A549 (cell line): ENCODE data around the gene APOD. TPM values are rescaled to one million over a fixed set of nuclear protein-coding genes. Genes with fewer than 3 reads are reported as not detected.
A peak's percentile ranks its signal among the peaks of the same experiment; 100 is the strongest.

Source experiments
- ATAC-seq, 2 experiments: fragments of 200-7000 bp in 1 of 2; fragments of >200 bp in 1 of 2; cut with Nextera tagmentation in 1 of 2; cut with Tn5 transposase in 1 of 2; 3 replicates each; pipeline versions ENCODE4 v1.8.0 to v1.9.1; 2018 to 2020; ENCODE audit warnings: mild to moderate bottlenecking in 1 of 2, moderate library complexity in 1 of 2
- CTCF ChIA-PET: fragments of 300-600 bp; sonication (Branson Sonifier 250); formaldehyde crosslinking; extraction: SDS; loops from one replicate; lab custom pipeline; 2021; ENCODE audit warnings: antibody characterized with exemption, inconsistent platforms; lab: Yijun Ruan, JAX
- POLR2A ChIA-PET: fragments of 350-600 bp; formaldehyde crosslinking; extraction: SDS; loops from one replicate; lab custom pipeline; 2021; ENCODE audit warnings: antibody characterized with exemption, inconsistent platforms; lab: Yijun Ruan, JAX
- DNase-seq, 2 experiments: peaks; one replicate each; pipeline versions ENCODE4 v3.0.0 to v3.0.0-alpha.2; 2011 to 2016; ENCODE audit warnings: low read depth in 1 of 2, low spot score in 1 of 2
- FAIRE-seq: peaks from 2 replicates; lab custom pipeline; 2011; peaks lifted over from hg19 to GRCh38; lab: Jason Lieb, UNC
- H3K27ac ChIP-seq, 2 experiments: fragments of >200 bp; sonication (Bioruptor Twin); formaldehyde crosslinking; 3 replicates each; pipeline ENCODE4 v1.5.1; 2016 to 2017
- H3K4me1 ChIP-seq: fragments of >200 bp; sonication (Bioruptor Twin); formaldehyde crosslinking; 3 replicates; pipeline ENCODE4 v1.6.1; 2016
- H3K4me2 ChIP-seq: fragments of >200 bp; sonication (Bioruptor Twin); formaldehyde crosslinking; 3 replicates; pipeline ENCODE4 v1.6.1; 2016
- H3K4me3 ChIP-seq: fragments of >200 bp; sonication (Bioruptor Twin); formaldehyde crosslinking; 3 replicates; pipeline ENCODE4 v1.5.1; 2016
- H3K9me3 ChIP-seq: fragments of >200 bp; sonication (Bioruptor Twin); formaldehyde crosslinking; 3 replicates; pipeline ENCODE4 v1.6.1; 2016
- BHLHE40 ChIP-seq: IDR thresholded peaks from 2 replicates; pipeline ENCODE4 v1.6.1; 2012; ENCODE audit warnings: low read depth, low read length, inconsistent platforms
- CBX2 ChIP-seq: fragments of 200-600 bp; sonication (generic); IDR thresholded peaks from 2 replicates; pipeline ENCODE4 v1.6.1; 2016; ENCODE audit warnings: low read depth, mild to moderate bottlenecking, borderline replicate concordance
- CBX8 ChIP-seq: fragments of 200-600 bp; sonication (generic); IDR thresholded peaks from 2 replicates; pipeline ENCODE4 v1.6.1; 2016
- CHD2 ChIP-seq: fragments of 150-350 bp; IDR thresholded peaks from 2 replicates; pipeline ENCODE4 v1.6.1; 2014; ENCODE audit warnings: low read length; ENCODE audit not compliant: partially characterized antibody
- EHF ChIP-seq: fragments of 250-450 bp; sonication (Bioruptor Pico); IDR thresholded peaks from 2 replicates; pipeline ENCODE4 v1.5.0; 2020; ENCODE audit warnings: mild to moderate bottlenecking
- EHMT2 ChIP-seq: fragments of 200-600 bp; sonication (generic); IDR thresholded peaks from 2 replicates; pipeline ENCODE4 v1.6.1; 2016; ENCODE audit warnings: antibody characterized with exemption, low read depth, mild to moderate bottlenecking, moderate library complexity
- EP300 ChIP-seq, 2 experiments: fragments of >200 bp; sonication (Bioruptor Twin); formaldehyde crosslinking; IDR thresholded peaks; 2 replicates in 1 of 2; 3 replicates in 1 of 2; pipeline ENCODE4 v1.6.1; 2016 to 2017
- GATA3 ChIP-seq: IDR thresholded peaks from 2 replicates; pipeline ENCODE4 v1.6.1; 2012; ENCODE audit warnings: borderline replicate concordance
- HDAC2 ChIP-seq: fragments of 200-600 bp; sonication (generic); IDR thresholded peaks from 2 replicates; pipeline ENCODE4 v1.6.1; 2016
- HOXB13 ChIP-seq: fragments of 250-450 bp; sonication (Bioruptor Pico); IDR thresholded peaks from 2 replicates; pipeline ENCODE4 v1.5.0; 2020; ENCODE audit warnings: low read depth, mild to moderate bottlenecking, moderate library complexity
- HOXB5 ChIP-seq: fragments of 250-450 bp; sonication (Bioruptor Pico); IDR thresholded peaks from 2 replicates; pipeline ENCODE4 v1.5.0; 2020; ENCODE audit warnings: mild to moderate bottlenecking, moderate library complexity
- JUN ChIP-seq, 2 experiments: fragments of >200 bp; sonication (Bioruptor Twin); formaldehyde crosslinking; IDR thresholded peaks; 2 replicates in 1 of 2; 3 replicates in 1 of 2; pipeline ENCODE4 v1.6.1; 2016 to 2017
- KDM1A ChIP-seq: fragments of 200-600 bp; sonication (generic); IDR thresholded peaks from 2 replicates; pipeline ENCODE4 v1.6.1; 2016; ENCODE audit warnings: low read depth, mild to moderate bottlenecking
- KDM5A ChIP-seq: fragments of 200-600 bp; sonication (generic); IDR thresholded peaks from 2 replicates; pipeline ENCODE4 v1.6.1; 2016; ENCODE audit warnings: antibody characterized with exemption, mild to moderate bottlenecking
- MAZ ChIP-seq: fragments of 150-350 bp; IDR thresholded peaks from 2 replicates; pipeline ENCODE4 v1.6.1; 2014; ENCODE audit warnings: antibody characterized with exemption, low read depth, low read length, borderline replicate concordance
- NFE2L2 ChIP-seq: fragments of 150-350 bp; conservative IDR thresholded peaks from 2 replicates; pipeline ENCODE4 v1.6.1; 2014; ENCODE audit warnings: low read length
- PHF8 ChIP-seq: fragments of 200-600 bp; sonication (generic); IDR thresholded peaks from 2 replicates; pipeline ENCODE4 v1.6.1; 2016; ENCODE audit warnings: low read depth, mild to moderate bottlenecking, antibody characterized with exemption, moderate library complexity, borderline replicate concordance
- POLR2A ChIP-seq: IDR thresholded peaks from 2 replicates; pipeline ENCODE4 v1.6.1; 2012; ENCODE audit warnings: mild to moderate bottlenecking, low read length
- RAD21 ChIP-seq, 2 experiments: fragments of >200 bp in 1 of 2; sonication (Bioruptor Twin) in 1 of 2; formaldehyde crosslinking in 1 of 2; IDR thresholded peaks in 1 of 2; conservative IDR thresholded peaks in 1 of 2; 2 replicates in 1 of 2; 3 replicates in 1 of 2; pipeline ENCODE4 v1.6.1; 2012 to 2018; ENCODE audit warnings: inconsistent platforms in 1 of 2
- RARB ChIP-seq: fragments of 250-450 bp; sonication (Bioruptor Pico); IDR thresholded peaks from 2 replicates; pipeline ENCODE4 v1.8.0; 2021; ENCODE audit warnings: mild to moderate bottlenecking, moderate library complexity
- ZC3H11A ChIP-seq: fragments of 450-650 bp; IDR thresholded peaks from 2 replicates; pipeline ENCODE4 v1.6.1; 2014; ENCODE audit warnings: antibody characterized with exemption, mild to moderate bottlenecking
- ZSCAN20 ChIP-seq: fragments of 250-450 bp; sonication (Bioruptor Pico); IDR thresholded peaks from 2 replicates; pipeline ENCODE4 v1.8.0; 2022; ENCODE audit warnings: mild to moderate bottlenecking, moderate library complexity
- WGBS: methylation state at CpG from one replicate; pipeline ENCODE4 v1.1.6; 2017; ENCODE audit errors: missing lambda C conversion rate; 5-methylcytosine and 5-hydroxymethylcytosine counted together
- polyA plus RNA-seq, 4 experiments: library from polyadenylated mRNA; depleted of rRNA in 3 of 4; stranded (reverse); fragments of >200 nt; fragmentation: RNase III in 1 of 4; extraction: RNeasy Plus Mini Kit Qiagen cat#74134 plus additional on column Dnase treatment in 1 of 4; gene quantifications; 2 replicates in 3 of 4; 3 replicates in 1 of 4; pipeline ENCODE4 v1.2.3, GENCODE V29; 2011 to 2017
- TF ChIP-seq, protein P1 (sequence below): fragments of 250-450 bp; sonication (Bioruptor Pico); IDR thresholded peaks from 2 replicates; pipeline ENCODE4 v1.5.0; 2020; ENCODE audit warnings: low read depth, mild to moderate bottlenecking, moderate library complexity
- TF ChIP-seq, protein P2 (sequence below): fragments of >200 bp; sonication (Bioruptor Twin); formaldehyde crosslinking; IDR thresholded peaks from 2 replicates; pipeline ENCODE4 v1.6.1; 2016

The APOD gene
- polyA plus RNA-seq, 2 of the 4 experiments (the other 2 are of a cell fraction), result 0.15 to 2.8 TPM

DNA sequence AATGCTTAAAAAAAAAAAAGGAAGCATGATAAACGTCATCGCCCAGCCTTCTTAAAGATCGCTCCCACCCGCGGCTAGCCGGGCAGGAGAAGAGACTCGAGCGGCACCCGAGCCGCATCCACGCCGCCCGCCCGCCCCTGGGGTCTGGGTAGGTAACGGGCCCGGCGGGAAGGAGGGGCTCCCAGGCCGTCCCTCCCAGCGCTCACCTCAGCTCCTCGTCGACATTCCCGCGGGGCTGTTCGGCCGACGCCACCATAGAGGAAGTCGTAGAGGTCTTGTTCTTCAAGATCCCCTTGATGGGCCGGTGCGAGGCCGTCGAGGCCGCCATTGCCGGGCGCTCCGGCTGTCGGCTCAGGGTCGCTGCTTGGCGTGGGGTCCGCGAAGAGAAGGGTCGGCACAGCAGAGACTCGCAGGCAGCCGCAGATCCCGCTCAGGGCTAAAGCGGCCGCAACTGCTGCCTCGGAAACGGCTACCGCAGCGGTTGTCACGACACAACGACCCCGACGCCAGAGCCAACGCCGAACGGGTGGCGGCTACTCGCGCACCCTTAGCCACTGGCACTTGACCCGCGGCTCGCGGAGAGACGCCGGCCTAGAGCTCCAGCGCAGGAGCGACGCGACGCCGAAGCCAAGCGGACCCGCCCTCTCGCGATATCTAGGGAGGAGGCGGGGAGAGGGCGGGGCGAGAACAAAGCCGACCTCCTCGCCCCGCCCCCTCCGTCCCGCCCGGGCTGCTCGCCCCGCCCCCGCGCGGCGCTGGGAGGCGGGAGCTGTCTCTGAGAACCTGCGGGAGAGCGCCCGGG lies 40.8 kb downstream of the APOD start, which contains the start of gene PPP1R2 (continued):
- TF ChIP-seq ZC3H11A, result no peak
- TF ChIP-seq NFE2L2, result no peak
- no peak for TF ChIP-seq KDM5A
- TF ChIP-seq EHMT2, result no peak
- TF ChIP-seq EP300 (IDR thresholded peaks at IDR 0.05), result no peak
- no peak for TF ChIP-seq HOXB13 (CRISPR knock-in tag)
- TF ChIP-seq EHF (CRISPR knock-in tag), result no peak
- TF ChIP-seq CHD2, result peak; percentile 88
- no peak for TF ChIP-seq CBX2
- TF ChIP-seq CBX8, result no peak
- TF ChIP-seq MAZ, result no peak

DNA sequence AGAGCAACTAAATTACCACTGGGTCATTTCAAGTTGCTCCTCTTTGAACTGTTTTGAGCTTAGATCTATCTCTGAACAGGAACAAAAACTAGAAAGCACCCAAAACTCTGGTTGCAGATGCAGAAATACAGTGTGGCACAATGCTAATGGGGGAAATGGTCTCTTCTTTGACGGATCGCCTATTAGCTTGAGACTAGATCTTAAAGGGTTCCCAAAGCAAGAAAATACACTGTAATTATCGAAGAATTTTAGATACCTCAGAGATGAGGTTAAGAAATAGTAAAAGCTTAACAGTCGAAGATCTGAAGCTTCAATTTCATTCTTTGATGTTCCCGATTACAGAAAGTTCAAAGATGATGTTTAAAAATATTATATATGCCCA lies 41.4 kb downstream of the APOD start:
- H3K4me1 ChIP-seq, result peaks cover 29% of the 10 kb centered on the region; the same call in 2 of the 3 replicates
- DNase-seq, result no peak
- H3K9me3 ChIP-seq, result no peaks in the 10 kb centered on the region
- peak overlapping the region; percentile 86 to 91 for H3K27ac ChIP-seq
- POLR2A ChIA-PET, result interaction anchor here (1.6 to 2.0 kb wide), 2 partner anchors 99 to 272 kb away, joined by 9 to 18 read pairs; partner anchors contain the start of genes ACAP2 and XXYLT1
- CTCF ChIA-PET, result interaction anchor here (0.8 to 2.5 kb wide), 3 partner anchors 11 to 271 kb away, joined by 3 to 11 read pairs (median 3); partner anchors contain the start of gene XXYLT1
- H3K4me2 ChIP-seq, result peak overlapping the region; percentile 74
- TF ChIP-seq HDAC2, result no peak
- TF ChIP-seq RARB (CRISPR knock-in tag), result no peak
- TF ChIP-seq JUN (IDR thresholded peaks at IDR 0.05), result no peak
- no peak for TF ChIP-seq BHLHE40
- no peak for TF ChIP-seq EP300 (IDR thresholded peaks at IDR 0.05)
- TF ChIP-seq, protein P1, sequence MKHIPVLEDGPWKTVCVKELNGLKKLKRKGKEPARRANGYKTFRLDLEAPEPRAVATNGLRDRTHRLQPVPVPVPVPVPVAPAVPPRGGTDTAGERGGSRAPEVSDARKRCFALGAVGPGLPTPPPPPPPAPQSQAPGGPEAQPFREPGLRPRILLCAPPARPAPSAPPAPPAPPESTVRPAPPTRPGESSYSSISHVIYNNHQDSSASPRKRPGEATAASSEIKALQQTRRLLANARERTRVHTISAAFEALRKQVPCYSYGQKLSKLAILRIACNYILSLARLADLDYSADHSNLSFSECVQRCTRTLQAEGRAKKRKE (CRISPR knock-in tag), result no peak
- no peak for TF ChIP-seq ZSCAN20 (CRISPR knock-in tag)
- no peak for TF ChIP-seq MAZ
- TF ChIP-seq CHD2, result no peak
- TF ChIP-seq KDM1A, result no peak
- TF ChIP-seq, protein P2, sequence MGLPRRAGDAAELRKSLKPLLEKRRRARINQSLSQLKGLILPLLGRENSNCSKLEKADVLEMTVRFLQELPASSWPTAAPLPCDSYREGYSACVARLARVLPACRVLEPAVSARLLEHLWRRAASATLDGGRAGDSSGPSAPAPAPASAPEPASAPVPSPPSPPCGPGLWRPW, result no peak
- TF ChIP-seq HOXB5 (CRISPR knock-in tag), result no peak
- FAIRE-seq, result no peak
- under 1% methylated on average over 5 of the region's 5 CpGs for WGBS
- no peak for ATAC-seq
- peak overlapping the region; percentile 93 for H3K4me3 ChIP-seq

DNA sequence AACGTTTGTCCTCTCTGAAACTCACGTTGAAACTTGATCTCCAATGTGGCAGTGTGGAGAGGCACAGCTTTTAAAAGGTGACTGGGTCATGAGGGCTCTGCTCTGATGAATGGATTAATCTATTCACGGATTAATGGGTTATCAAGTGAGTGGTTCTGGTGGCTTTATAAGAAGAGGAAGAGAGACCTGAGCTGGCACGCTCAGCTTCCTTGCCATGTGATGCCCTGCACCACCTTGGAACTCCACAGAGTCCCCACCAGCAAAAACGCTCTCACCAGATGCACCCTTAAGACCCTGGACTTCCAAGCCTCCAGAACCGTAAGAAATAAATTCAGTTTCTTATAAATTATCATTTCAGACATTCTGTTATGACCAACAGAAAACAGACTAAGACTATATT lies 43.2 kb downstream of the APOD start:
- Histone ChIP-seq H3K9me3 (no peaks in the 10 kb centered on the region), H3K4me2 (no peak overlapping the region; the same call in 2 of the 3 replicates), H3K4me1 (peaks cover 18% of the 10 kb centered on the region; the same call in 1 of the 3 replicates), H3K27ac (no peak overlapping the region), H3K4me3 (no peak overlapping the region)
- CTCF ChIA-PET, result interaction anchor here (0.7 kb wide), 1 partner anchor 17 kb away, joined by 3 read pairs; no protein-coding TSS in a partner anchor
- FAIRE-seq, result no peak
- DNase-seq, result no peak
- no peak for ATAC-seq
- WGBS, result 60% methylated on average over 6 of the region's 6 CpGs
- TF ChIP-seq RAD21 (conservative IDR thresholded peaks at IDR 0.05 in 1 of 2, IDR thresholded peaks at IDR 0.05 in 1 of 2) (no peak), GATA3 (no peak), PHF8 (no peak), RARB (CRISPR knock-in tag) (no peak), ZSCAN20 (CRISPR knock-in tag) (no peak), POLR2A (no peak), HOXB5 (CRISPR knock-in tag) (no peak), JUN (IDR thresholded peaks at IDR 0.05) (no peak), MAZ (no peak)
- POLR2A ChIA-PET, result interaction anchor here (0.7 kb wide), 1 partner anchor 853 kb away, joined by 11 read pairs; no protein-coding TSS in a partner anchor
